Neural progenitor cell (in vitro differentiated cells): Measurements from ENCODE around the gene PPIH. TPM values are rescaled to one million over a fixed set of nuclear protein-coding genes. Genes with fewer than 3 reads are reported as not detected.

Source experiments
- total RNA-seq: library from RNA; depleted of rRNA; stranded (reverse); fragments of >200 nt; gene quantifications from 2 replicates; pipeline ENCODE4 v1.2.3, GENCODE V29; 2015; ENCODE audit warnings: low replicate concordance

PPIH gene
- total RNA-seq, 1 donor from 2014 or later = 126 TPM

Other genes starting within 250 kb of the PPIH start
- gene ZMYND12, start 202.4 kb upstream of the PPIH start, total RNA-seq = 1.3 and 2.1 TPM in 2 replicates
- 43.1 and 63.3 TPM in 2 replicates for gene PPCS, start 201.9 kb upstream of the PPIH start, total RNA-seq
- 2.0 and 2.8 TPM in 2 replicates for gene CCDC30, start 195.1 kb upstream of the PPIH start, total RNA-seq
- 1,302 and 1,610 TPM in 2 replicates for gene YBX1, start 24.0 kb downstream of the PPIH start, total RNA-seq
- 0.19 and 2.3 TPM in 2 replicates for gene CLDN19, start 81.8 kb downstream of the PPIH start, total RNA-seq
- gene P3H1, start 108.6 kb downstream of the PPIH start, total RNA-seq = 54.9 and 77.8 TPM in 2 replicates
- 5.3 and 19.0 TPM in 2 replicates for gene C1orf50, start 108.8 kb downstream of the PPIH start, total RNA-seq
- 0.31 and 0.47 TPM in 2 replicates for gene TMEM269, start 126.6 kb downstream of the PPIH start, total RNA-seq
- 2.2 and 5.5 TPM in 2 replicates for gene ERMAP, start 158.7 kb downstream of the PPIH start, total RNA-seq
- 55.5 and 103 TPM in 2 replicates for gene SVBP, start 159.0 kb downstream of the PPIH start, total RNA-seq
- gene ZNF691, start 188.2 kb downstream of the PPIH start, total RNA-seq = 17.6 and 20.8 TPM in 2 replicates